ENCODE measurements around the gene IL36B.

IL36B gene

DNA sequence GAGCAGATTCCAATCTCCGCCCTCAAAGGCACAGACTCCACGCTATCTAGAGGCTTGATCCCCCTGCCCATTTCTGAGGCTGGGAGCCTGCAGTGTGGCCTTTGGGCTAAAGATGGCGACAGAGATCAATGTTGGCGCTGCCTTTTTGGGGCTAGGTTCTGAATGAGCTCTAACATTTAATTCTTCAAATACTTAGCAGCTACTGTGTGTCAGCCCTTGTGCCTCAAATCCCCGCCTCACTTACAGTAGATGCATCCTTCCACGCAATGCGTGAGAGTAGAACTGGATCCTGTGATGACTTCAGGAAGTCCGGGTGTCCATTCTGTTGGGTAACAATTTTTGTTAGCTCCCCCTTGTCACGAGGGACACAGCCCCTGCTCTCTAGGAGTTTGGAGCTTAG, 27.5 kb upstream of the IL36B start:
- peak overlapping the region; percentile 55 for H3K27ac ChIP-seq
- TF ChIP-seq ZFX (IDR thresholded peaks at IDR 0.05; ENCODE audit: borderline replicate concordance) (no peak), CTCF (IDR thresholded peaks at IDR 0.05) (peak; percentile 86)

DNA sequence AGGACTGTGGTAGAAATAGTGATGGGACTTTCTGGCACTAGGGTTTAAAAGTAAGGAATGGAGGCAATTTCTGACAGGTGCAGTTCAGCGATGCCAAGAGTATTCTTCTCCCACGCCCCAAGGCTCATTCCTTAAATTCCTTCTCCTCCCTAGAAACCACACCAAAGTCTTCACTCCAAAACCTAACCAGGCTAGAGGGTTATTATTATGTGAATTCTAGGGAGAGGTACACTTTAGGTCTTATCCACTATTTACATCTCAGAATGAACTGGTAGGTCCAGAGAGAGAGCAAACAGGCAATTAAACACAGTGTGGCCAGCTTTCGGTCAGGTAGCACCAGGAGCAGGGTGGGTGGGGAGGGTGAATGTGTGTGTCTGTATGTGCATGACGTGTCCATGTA, 26.5 kb upstream of the IL36B start:
- peak overlapping the region; percentile 55 for H3K27ac ChIP-seq
- TF ChIP-seq CTCF (IDR thresholded peaks at IDR 0.05) (no peak), ZFX (IDR thresholded peaks at IDR 0.05; ENCODE audit: borderline replicate concordance) (no peak)

- TF ChIP-seq CTCF (IDR thresholded peaks at IDR 0.05) (no peak), ZFX (IDR thresholded peaks at IDR 0.05; ENCODE audit: borderline replicate concordance) (no peak)
Measured at GRCh38 chr2:113078350-113078839, 25.7 kb upstream of the IL36B start.

GRCh38 chr2:113077921-113078320, 25.3 kb upstream of the IL36B start:
- no peak for TF ChIP-seq CTCF (IDR thresholded peaks at IDR 0.05)
- no peak for TF ChIP-seq ZFX (IDR thresholded peaks at IDR 0.05; ENCODE audit: borderline replicate concordance)
- H3K27ac ChIP-seq, result peak overlapping the region; percentile 55

More at GRCh38 chr2:113078350-113078839, 25.7 kb upstream of the IL36B start:
- H3K27ac ChIP-seq, result peak overlapping the region; percentile 55

- no peak overlapping the region for H3K27ac ChIP-seq
- TF ChIP-seq ZFX (IDR thresholded peaks at IDR 0.05; ENCODE audit: borderline replicate concordance) (no peak), CTCF (IDR thresholded peaks at IDR 0.05) (no peak)
Measured at GRCh38 chr2:113076954-113077669, 24.4 kb upstream of the IL36B start.

DNA sequence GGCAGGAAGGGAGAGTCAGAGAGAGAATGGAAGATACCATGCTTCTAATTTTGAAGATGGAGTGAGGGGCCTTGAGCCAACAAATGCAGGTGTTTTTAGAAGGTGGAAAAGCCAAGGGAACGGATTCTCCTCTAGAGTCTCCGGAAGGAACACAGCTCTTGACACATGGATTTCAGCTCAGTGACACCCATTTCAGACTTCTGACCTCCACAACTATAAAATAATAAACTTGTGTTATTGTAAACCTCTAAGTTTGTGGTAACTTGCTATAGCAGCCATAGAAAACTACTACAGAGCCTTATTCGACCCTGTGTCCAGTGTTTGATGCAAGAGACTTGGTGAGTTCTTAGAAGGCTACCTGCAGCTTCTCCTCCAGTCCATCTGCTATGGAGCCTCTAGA, 22.9 kb upstream of the IL36B start:
- TF ChIP-seq CTCF (IDR thresholded peaks at IDR 0.05) (no peak), ZFX (IDR thresholded peaks at IDR 0.05; ENCODE audit: borderline replicate concordance) (no peak)
- H3K27ac ChIP-seq, result no peak overlapping the region

- TF ChIP-seq ZFX (IDR thresholded peaks at IDR 0.05; ENCODE audit: borderline replicate concordance) (no peak), CTCF (IDR thresholded peaks at IDR 0.05) (no peak)
- no peak overlapping the region for H3K27ac ChIP-seq
Measured at GRCh38 chr2:113075030-113075429, 22.4 kb upstream of the IL36B start.

Measured in 22Rv1 (cell line).